G401.6 (cell line): ENCODE data around the gene HCN1.
A peak's percentile ranks its signal among the peaks of the same experiment; 100 is the strongest.
"Not testable (repeated sequence)": the region's sequence is repeated elsewhere in the genome, so short reads cannot be mapped to it uniquely, and the experiment has no call there.

Experiments used
- FAIRE-seq: peaks from 2 replicates; lab custom pipeline; 2012; peaks lifted over from hg19 to GRCh38; lab: Jason Lieb, UNC

HCN1 gene

DNA sequence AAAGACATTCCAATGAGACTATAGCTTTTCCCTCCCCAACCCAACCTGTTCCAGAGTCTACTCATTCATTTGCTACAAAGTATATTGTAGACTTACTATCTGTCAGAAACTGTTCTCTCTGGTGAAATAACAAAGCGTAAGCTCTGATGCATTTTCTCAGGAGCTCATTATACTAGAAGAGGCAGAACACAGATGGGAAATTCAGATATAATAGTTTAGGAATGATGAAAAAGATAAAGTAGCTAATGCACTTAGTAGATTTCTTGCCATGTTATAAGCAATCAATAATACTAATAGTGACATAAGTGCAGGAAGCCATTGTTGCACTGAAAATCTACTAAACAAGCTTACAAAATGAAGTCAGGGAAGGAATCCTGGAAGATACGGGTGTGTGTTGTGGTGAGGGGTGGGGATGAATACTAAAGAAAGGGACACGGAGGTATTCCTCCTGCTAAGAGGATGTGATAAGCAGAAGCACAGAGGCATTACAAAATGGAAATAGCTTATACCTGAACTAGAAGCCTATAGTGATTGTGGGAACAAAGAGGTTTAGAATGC lies 78.2 kb downstream of the HCN1 start:
- FAIRE-seq: no peak

DNA sequence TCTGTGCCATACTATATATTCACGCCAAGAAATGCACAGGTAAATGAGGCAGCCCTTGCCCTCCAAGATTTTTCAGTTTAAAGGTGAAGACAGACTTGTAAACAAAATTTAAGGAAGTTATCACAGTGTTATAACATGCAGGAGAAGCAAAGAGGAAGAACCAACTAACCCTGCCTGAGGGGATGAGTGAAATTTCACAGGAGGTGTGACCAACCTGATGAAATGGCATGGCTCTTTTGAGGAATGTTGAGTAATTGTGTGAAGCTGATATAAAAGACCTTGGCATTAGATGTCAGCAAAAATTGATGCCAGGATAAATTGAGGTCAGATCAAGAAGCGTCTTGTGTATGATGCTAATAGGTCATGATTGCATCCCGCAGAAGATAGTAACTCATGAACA lies 86.5 kb downstream of the HCN1 start:
- FAIRE-seq: no peak

GRCh38 chr5:45604092-45604491 lies 92.1 kb downstream of the HCN1 start:
- no peak for FAIRE-seq

GRCh38 chr5:45601424-45601823 lies 94.8 kb downstream of the HCN1 start:
- no peak for FAIRE-seq

DNA sequence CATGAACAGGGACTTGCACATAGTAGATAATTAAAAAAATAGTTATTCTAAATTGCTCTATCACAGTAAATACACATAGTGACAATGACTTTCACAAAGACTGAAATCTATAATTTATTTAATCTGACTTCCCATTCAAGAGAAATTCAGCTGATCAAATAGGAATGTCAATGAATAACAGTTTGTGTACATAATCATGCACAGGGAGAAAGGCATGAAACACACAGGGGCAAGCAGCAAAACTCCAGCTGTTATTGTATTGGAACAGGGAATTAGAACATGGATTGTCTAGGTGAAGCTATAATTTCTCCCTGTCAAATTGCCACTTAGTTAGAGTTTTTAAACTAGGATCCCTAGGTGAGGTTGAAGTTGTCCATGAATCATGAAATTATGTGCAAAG lies 99.9 kb downstream of the HCN1 start:
- FAIRE-seq: no peak

- not testable (repeated sequence) for FAIRE-seq
Measured at GRCh38 chr5:45586001-45586400, 110.2 kb downstream of the HCN1 start.

- no peak for FAIRE-seq
Measured at GRCh38 chr5:45578270-45578669, 117.9 kb downstream of the HCN1 start.

GRCh38 chr5:45568813-45569212 lies 127.4 kb downstream of the HCN1 start:
- FAIRE-seq: no peak

DNA sequence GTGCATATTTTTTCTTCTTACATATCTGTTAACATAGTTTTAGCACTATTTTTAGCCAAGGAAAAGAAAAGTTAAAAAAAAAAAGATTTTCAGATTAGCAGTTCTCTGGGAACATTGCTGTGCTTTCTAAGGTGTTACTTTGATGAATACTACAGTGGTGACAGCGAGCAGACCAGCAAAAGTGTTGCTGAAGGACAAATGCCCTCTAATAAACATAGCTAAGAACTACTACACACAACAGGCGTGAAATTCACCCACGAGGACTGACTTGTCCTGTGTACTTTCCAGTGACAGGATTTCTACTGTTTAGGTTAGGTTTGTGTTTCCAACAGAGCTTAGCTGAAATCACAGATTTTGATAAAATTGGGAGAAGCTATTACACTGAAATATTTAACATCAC lies 153.8 kb downstream of the HCN1 start:
- FAIRE-seq: no peak

DNA sequence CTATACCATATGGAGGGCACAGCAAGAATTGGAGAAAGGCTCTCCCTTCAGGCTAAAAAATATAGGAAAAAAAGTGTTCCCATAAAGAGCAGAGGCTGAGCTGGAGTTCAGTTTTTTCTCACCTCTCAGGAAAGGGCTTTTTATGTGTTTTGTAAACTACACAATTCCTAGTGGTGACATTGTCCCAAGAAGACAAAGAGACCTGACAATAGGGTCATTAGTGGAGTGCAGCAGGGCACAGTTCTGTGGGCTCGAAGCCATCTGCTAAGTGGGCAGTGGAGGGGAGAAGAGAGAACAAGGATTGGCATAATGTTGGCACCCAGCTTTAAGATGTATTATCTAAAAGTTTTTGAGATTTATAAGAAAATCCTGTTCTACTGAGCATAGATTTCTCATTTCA lies 162.5 kb downstream of the HCN1 start:
- FAIRE-seq: no peak

DNA sequence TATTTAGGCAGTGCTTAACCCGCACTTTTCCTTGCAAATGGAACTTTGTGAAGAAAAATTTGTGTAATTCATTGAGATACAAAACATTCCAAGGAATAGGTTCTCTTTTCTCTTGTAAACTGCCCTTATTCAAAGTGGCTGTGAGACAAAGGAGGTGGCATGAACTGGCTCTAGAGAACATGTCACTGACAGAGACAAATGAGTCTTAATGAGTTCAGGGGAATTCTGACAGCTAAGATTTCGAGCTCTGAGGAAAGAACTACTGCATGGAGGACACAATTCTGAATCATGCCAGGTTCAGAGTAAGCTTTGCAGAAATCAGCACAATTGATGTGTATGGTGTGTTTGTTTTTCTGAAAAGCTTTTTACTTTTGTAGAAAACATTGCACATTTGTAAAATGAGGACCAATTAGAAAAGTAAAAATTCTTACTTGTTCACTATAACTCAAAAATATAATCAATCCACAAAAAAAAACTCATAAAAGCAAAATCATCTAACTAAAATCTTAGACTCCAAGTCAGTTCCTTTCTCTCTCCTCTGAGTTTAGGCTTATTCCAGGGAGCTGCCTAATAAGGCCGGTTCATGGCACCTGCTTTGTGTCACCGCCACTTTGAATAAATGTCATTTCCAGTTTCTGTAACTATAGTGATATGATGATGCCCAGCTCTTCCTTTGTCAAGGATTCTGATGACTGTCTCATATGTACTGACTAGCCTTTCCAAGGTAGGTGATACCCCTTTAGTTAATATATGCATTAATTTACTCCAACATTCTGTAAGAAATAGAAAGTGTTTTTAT lies 163.2 kb downstream of the HCN1 start:
- no peak for FAIRE-seq

DNA sequence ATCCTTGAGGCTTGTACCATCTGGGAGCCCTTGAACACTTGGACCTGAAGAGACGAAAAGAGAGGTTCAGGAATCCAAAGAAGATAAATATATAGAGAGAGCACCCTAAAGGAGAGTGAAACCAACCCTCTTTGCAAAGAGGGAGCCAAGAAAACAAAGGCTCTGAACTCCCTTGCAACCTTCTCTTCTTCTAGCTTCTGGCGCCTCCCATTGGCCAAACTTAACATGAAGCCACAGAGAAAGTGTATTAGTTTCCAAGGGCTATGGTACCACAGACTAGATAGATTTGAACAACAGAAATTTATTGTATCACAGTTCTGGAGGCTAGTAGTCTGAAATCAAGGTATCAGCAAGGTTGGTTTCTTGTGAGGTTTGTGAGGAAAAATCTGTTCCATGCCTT lies 175.1 kb downstream of the HCN1 start:
- FAIRE-seq: no peak

DNA sequence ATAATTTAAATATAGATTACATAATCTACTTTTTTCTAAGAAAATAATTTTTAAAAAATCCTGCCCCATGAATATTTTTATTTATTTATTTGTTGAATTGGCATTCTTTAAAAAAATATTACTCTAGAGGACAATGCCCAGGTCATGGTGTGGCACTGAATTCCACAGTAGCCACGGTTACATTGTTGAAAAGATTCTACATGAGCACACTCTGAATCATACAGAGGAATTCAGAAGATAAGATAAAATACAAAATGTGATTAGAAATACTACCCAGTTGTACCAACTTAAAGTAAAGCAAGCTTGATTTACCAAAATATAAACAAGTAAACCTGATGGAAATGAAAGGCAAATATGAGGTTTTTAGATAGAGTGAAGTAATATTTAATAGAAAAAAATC lies 183.7 kb downstream of the HCN1 start:
- FAIRE-seq: no peak

DNA sequence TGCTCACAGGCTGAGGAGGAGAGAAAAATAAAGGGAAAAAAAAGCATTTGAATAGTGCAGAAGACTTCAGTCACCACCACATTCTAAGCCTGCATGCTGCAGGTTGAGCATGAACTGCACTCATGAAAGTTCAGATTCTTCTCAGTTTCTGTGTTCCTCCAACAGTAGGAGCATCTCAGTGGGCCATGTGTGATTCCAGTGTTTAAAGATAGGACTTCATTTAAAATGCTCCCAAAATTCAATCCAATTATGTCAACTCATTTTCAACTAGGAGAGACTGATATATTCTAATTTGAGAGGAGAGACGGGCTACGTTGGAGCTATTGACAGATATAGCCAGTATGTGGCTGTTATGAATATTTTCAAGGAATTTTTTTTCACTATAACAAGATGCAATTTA lies 186.8 kb downstream of the HCN1 start:
- FAIRE-seq: no peak

GRCh38 chr5:45508135-45508534 lies 188.0 kb downstream of the HCN1 start:
- no peak for FAIRE-seq

GRCh38 chr5:45507178-45507577 lies 189.0 kb downstream of the HCN1 start:
- no peak for FAIRE-seq

GRCh38 chr5:45499006-45499405 lies 197.2 kb downstream of the HCN1 start:
- FAIRE-seq: not testable (repeated sequence)

DNA sequence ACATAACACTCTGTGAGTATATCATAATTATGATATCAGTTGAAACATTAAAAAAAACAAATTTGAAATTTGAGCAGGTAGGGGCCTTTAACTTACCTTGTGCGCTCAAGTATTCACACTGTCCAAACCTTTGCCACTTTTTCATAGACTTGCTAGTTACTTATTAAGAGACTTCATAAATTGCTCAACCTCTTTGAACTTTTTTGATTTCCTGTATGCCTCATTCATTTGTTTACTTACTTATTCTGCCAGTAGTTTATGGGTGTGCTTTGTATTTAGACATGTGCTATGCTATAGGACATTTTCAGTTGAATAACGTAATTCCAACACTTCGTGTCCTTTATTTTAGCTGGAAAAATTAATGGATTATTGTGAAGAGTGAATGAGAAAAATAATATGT lies 204.8 kb downstream of the HCN1 start:
- no peak for FAIRE-seq

- FAIRE-seq: no peak
Measured at GRCh38 chr5:45484781-45485180, 211.4 kb downstream of the HCN1 start.

DNA sequence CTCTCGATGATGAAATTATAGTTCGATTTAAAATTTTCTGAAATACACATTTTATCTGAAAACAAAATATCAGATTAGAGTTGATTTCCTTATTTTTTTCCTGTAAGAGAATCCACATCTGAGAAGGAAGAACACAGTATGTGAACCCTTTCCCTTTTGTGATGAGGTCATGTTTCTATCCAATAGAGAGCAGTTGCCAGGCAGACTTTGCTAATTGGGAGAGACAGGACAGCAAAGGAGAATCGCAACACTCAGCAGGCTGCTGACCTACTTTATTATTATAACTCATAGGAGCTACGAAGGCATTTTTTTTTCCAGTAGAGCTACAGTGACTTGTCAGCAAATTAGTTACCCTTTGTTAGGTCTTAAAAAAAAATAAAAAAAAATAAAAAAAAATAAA lies 242.1 kb downstream of the HCN1 start:
- peak; percentile 47 for FAIRE-seq

DNA sequence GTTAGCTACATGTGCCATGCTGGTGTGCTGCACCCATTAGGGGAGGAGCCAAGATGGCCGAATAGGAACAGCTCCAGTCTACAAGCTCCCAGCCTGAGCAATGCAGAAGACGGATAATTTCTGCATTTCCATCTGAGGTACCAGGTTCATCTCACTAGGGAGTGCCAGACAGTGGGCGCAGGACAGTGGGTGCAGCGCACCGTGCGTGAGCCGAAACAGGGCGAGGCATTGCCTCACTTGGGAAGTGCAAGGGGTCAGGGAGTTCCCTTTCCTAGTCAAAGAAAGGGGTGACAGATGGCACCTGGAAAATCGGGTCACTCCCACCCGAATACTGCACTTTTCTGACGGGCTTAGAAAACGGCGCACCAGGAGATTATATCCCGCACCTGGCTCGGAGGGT lies 251.3 kb downstream of the HCN1 start:
- not testable (repeated sequence) for FAIRE-seq

DNA sequence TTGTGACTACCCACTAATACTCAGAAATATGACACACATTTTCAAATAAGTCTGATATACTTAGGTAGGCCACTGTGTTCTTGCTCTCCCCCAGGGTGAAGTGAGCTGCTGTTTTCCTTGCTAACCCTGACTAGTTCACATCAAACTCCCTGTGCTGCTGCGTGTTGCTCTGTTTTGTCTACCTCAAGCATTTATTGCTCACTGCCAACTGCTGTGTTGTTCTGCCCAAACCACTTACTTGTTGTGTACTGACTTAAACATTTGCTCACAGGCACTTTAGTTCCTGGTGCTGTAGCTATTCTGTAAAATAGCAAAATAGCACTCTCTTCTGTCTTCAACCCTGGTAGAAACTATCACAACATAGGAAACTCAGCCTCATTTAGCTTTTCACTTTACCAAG lies 255.7 kb downstream of the HCN1 start:
- no peak for FAIRE-seq

DNA sequence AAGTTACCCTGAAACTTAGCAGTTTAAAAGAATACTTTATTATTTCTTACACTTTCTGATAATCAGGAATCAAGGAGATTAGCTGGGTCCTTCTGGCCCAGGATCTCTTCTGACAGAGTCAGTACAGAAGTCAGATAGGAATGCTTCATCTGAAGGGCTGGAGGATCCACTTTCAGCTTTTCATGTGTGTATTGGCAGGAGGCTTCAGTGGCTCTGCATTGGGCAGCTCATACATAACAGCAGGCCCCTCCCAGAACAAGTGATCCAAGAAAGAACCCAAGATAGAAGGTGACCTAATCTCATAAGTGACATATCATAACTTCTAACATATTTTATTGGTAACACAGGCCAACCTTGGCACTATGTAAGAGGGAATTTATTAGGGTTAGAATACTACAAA lies 258.4 kb downstream of the HCN1 start:
- FAIRE-seq: no peak

DNA sequence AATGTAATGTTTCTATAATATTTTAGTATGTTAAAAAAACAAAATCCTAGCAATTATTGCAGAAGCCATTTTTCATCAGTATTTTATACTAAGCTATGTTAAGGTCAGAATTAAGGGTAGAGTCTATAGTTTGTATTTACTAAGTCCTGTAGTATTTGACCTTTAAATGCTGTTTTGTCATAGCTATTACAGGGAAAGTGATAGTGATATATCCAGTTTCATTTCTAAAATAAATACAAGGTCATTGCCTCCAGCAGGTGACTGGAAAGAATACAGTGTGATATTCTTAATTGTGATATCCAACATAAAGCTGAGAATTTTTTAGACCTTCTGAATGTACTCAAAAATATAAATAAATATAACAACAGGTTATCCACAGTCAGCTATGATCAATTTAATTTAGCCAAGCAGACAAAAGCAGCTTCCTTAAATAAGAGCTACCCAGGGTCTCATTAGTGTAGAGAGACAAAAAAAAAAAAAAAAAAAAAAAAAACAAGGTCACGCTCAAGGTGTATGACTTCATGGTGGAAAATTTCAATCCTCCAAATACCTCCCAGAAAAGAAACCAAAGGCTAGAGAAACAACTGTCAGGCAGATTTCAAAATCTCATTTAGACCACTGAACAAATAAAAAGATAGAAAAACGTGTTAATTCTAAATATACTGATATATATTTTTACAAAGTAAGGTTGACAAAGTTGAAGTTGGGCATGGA lies 278.7 kb downstream of the HCN1 start:
- FAIRE-seq: no peak
